SK-N-SH (cell line): ENCODE results near the gene TSHR. TPM values are rescaled to one million over a fixed set of nuclear protein-coding genes. Genes with fewer than 3 reads are reported as not detected.

Experiments used
- CTCF ChIA-PET: fragments of 300-600, 350-600 bp; formaldehyde crosslinking; extraction: SDS; loops from one replicate; lab custom pipeline; 2021; lab: Yijun Ruan, JAX
- POLR2A ChIA-PET: fragments of 350-600 bp; sonication (Branson Sonifier 250); formaldehyde crosslinking; extraction: SDS; loops from one replicate; lab custom pipeline; 2020; ENCODE audit warnings: antibody characterized with exemption, inconsistent platforms; lab: Yijun Ruan, JAX
- DNase-seq: peaks from one replicate; pipeline ENCODE4 v3.0.0; 2012
- H2AFZ ChIP-seq: fragments of 200-600 bp; sonication (generic); 2 replicates; pipeline ENCODE4 v1.8.1; 2016; ENCODE audit warnings: antibody characterized with exemption, mild to moderate bottlenecking, low read depth
- H3F3A ChIP-seq: fragments of 200-600 bp; sonication (generic); replicated peaks from 2 replicates; pipeline ENCODE3; 2016; ENCODE audit warnings: antibody characterized with exemption, mild to moderate bottlenecking; ENCODE audit not compliant: insufficient read depth
- H3K27ac ChIP-seq, 2 experiments: fragments of 200-500 bp in 1 of 2; fragments of 200-600 bp in 1 of 2; sonication (Bioruptor generic) in 1 of 2; sonication (generic), shearing (Covaris generic) in 1 of 2; 2 replicates each; pipeline versions ENCODE4 v1.5.1 to v1.6.1; 2014 to 2016; ENCODE audit warnings: low read depth in 2 of 2, inconsistent platforms in 1 of 2, low read length in 1 of 2, mild to moderate bottlenecking in 1 of 2, mixed read lengths in 1 of 2
- H3K27me3 ChIP-seq: fragments of 200-600 bp; sonication (generic), shearing (Covaris generic); 2 replicates; pipeline ENCODE4 v1.6.1; 2016; ENCODE audit warnings: mixed run types; ENCODE audit not compliant: insufficient read depth
- H3K36me3 ChIP-seq, 2 experiments: fragments of 200-500 bp in 1 of 2; fragments of 200-600 bp in 1 of 2; sonication (Bioruptor generic) in 1 of 2; sonication (generic) in 1 of 2; replicated peaks in 1 of 2; 2 replicates each; pipeline versions ENCODE3 to v1.5.1; 2014 to 2016; ENCODE audit warnings: low read length in 1 of 2, mild to moderate bottlenecking in 1 of 2; ENCODE audit not compliant: insufficient read depth in 2 of 2, control insufficient read depth in 1 of 2
- H3K4me1 ChIP-seq, 2 experiments: fragments of 200-500 bp in 1 of 2; fragments of 200-600 bp in 1 of 2; sonication (Bioruptor generic) in 1 of 2; sonication (generic), shearing (Covaris generic) in 1 of 2; 2 replicates each; pipeline versions ENCODE4 v1.5.1 to v1.6.1; 2014 to 2016; ENCODE audit warnings: low read depth in 1 of 2, low read length in 1 of 2, mixed run types in 1 of 2; ENCODE audit not compliant: insufficient read depth in 2 of 2, control insufficient read depth in 1 of 2
- H3K4me2 ChIP-seq: fragments of 200-600 bp; sonication (generic), shearing (Covaris generic); 2 replicates; pipeline ENCODE4 v1.6.1; 2017; ENCODE audit warnings: mixed run types
- H3K4me3 ChIP-seq, 2 experiments: fragments of 200-500 bp in 1 of 2; fragments of 200-600 bp in 1 of 2; sonication (Bioruptor generic) in 1 of 2; sonication (generic), shearing (Covaris generic) in 1 of 2; 2 replicates each; pipeline versions ENCODE4 v1.5.1 to v1.8.1; 2014 to 2016; ENCODE audit warnings: low read depth in 2 of 2, inconsistent platforms in 1 of 2, low read length in 1 of 2, mild to moderate bottlenecking in 1 of 2, mixed read lengths in 1 of 2, moderate library complexity in 1 of 2
- H3K79me2 ChIP-seq: fragments of 200-600 bp; sonication (generic); 2 replicates; pipeline ENCODE4 v1.8.1; 2017; ENCODE audit warnings: mild to moderate bottlenecking; ENCODE audit not compliant: insufficient read depth
- H3K9ac ChIP-seq: fragments of 200-600 bp; sonication (generic); 2 replicates; pipeline ENCODE4 v1.6.1; 2017; ENCODE audit warnings: mixed run types
- H3K9me2 ChIP-seq: fragments of 200-600 bp; sonication (generic); 2 replicates; pipeline ENCODE4 v1.6.1; 2017; ENCODE audit warnings: mixed run types
- H3K9me3 ChIP-seq: fragments of 200-600 bp; sonication (generic); 2 replicates; pipeline ENCODE4 v1.6.1; 2017; ENCODE audit warnings: mixed run types, mild to moderate bottlenecking, moderate library complexity
- H4K20me1 ChIP-seq: fragments of 200-600 bp; sonication (generic); 2 replicates; pipeline ENCODE4 v1.6.1; 2017; ENCODE audit warnings: mild to moderate bottlenecking, mixed run types; ENCODE audit not compliant: insufficient read depth
- EP300 ChIP-seq, 2 experiments: IDR thresholded peaks; 2 replicates each; pipeline versions ENCODE4 v1.4.0 to v1.6.1; 2012; ENCODE audit warnings: borderline replicate concordance in 1 of 2, low read depth in 1 of 2, low read length in 1 of 2
- FOSL2 ChIP-seq: IDR thresholded peaks from 2 replicates; pipeline ENCODE4 v1.4.0; 2012; ENCODE audit warnings: low read depth, mild to moderate bottlenecking, moderate library complexity, borderline replicate concordance
- FOXM1 ChIP-seq: IDR thresholded peaks from 2 replicates; pipeline ENCODE4 v1.4.0; 2012; ENCODE audit warnings: low read depth, mild to moderate bottlenecking
- GATA2 ChIP-seq: sonication (generic); formaldehyde crosslinking; IDR thresholded peaks from 2 replicates; pipeline ENCODE4 v1.5.0; 2020; ENCODE audit warnings: mild to moderate bottlenecking, missing genetic modification reagents
- JUND ChIP-seq: IDR thresholded peaks from 2 replicates; pipeline ENCODE4 v1.4.0; 2012
- POLR2AphosphoS5 ChIP-seq: IDR thresholded peaks from 2 replicates; pipeline ENCODE4 v1.6.1; 2012; ENCODE audit warnings: low read depth, low read length
- RAD21 ChIP-seq: IDR thresholded peaks from 2 replicates; pipeline ENCODE4 v1.6.1; 2012; ENCODE audit warnings: mild to moderate bottlenecking, low read length
- SIN3A ChIP-seq: IDR thresholded peaks from 2 replicates; pipeline ENCODE4 v1.6.1; 2012; ENCODE audit warnings: low read depth, mild to moderate bottlenecking, low read length, moderate library complexity, borderline replicate concordance
- SMC3 ChIP-seq: IDR thresholded peaks from 2 replicates; pipeline ENCODE4 v1.6.1; 2012; ENCODE audit warnings: low read depth, low read length, improper control_type of control experiment
- TAF1 ChIP-seq: IDR thresholded peaks from 2 replicates; pipeline ENCODE4 v1.6.1; 2012; ENCODE audit warnings: low read depth, mild to moderate bottlenecking, low read length, moderate library complexity, borderline replicate concordance
- TEAD4 ChIP-seq: IDR thresholded peaks from 2 replicates; pipeline ENCODE4 v1.4.0; 2012; ENCODE audit warnings: mild to moderate bottlenecking, borderline replicate concordance; ENCODE audit not compliant: insufficient read depth
- YY1 ChIP-seq: IDR thresholded peaks from 2 replicates; pipeline ENCODE4 v1.4.0; 2012; ENCODE audit warnings: low read depth, mild to moderate bottlenecking
- WGBS: methylation state at CpG from one replicate; pipeline ENCODE4 v1.1.6; 2017; ENCODE audit warnings: low lambda C conversion rate; 5-methylcytosine and 5-hydroxymethylcytosine counted together
- polyA plus RNA-seq, 3 experiments: library from polyadenylated mRNA; depleted of rRNA; stranded (reverse); fragments of >200 nt; gene quantifications; 2 replicates each; pipeline ENCODE4 v1.2.3, GENCODE V29; 2012
- TF ChIP-seq, protein P1 (sequence below): IDR thresholded peaks from 2 replicates; pipeline ENCODE4 v1.4.0; 2012; ENCODE audit warnings: low read depth
- TF ChIP-seq, protein P2 (sequence below): fragments of 200-600 bp; sonication (generic); IDR thresholded peaks from 2 replicates; pipeline ENCODE4 v1.6.1; 2017; ENCODE audit warnings: antibody characterized with exemption, mild to moderate bottlenecking, moderate library complexity
- TF ChIP-seq, protein P3 (sequence below): IDR thresholded peaks from 2 replicates; pipeline ENCODE4; 2012

TSHR gene
- polyA plus RNA-seq, 1 of the 3 experiments (the other 2 are of a cell fraction) = not detected

DNA sequence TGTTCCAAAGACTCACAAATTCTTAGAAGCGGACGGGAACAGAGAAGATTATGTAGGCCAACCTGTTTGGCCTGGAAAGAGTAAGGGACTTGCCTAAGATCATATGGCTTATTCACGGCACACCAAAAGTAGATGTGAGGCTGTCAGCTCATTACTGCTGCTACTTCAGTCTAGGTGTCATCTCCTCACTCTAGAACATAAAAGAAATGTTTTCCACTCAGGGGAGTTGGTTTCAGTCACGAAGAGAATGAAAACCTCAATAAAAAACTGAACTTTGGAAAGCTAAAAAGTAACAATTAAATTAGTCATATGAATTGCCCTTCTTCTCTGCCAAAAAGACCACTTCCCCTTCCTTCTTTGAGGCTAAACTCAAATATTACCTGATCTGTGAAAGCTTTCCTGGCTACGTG is 13.2 kb upstream of the TSHR start:
- peaks cover 0 to 8% of the 10 kb centered on the region in 2 experiments; a peak in 2 of 4 replicates for H3K4me1 ChIP-seq
- peak overlapping the region; percentile 61 for H3K9ac ChIP-seq
- no peaks in the 10 kb centered on the region for H3K9me2 ChIP-seq
- H3K79me2 ChIP-seq = peaks cover 16% of the 10 kb centered on the region
- ChIA-PET POLR2A (no interaction called here), CTCF (interaction anchor here (1.2 to 2.7 kb wide), 4 partner anchors 13 to 46 kb away, joined by 3 to 12 read pairs (median 4); partner anchors contain the start of gene TSHR)
- no peak for DNase-seq
- TF ChIP-seq, protein P1, sequence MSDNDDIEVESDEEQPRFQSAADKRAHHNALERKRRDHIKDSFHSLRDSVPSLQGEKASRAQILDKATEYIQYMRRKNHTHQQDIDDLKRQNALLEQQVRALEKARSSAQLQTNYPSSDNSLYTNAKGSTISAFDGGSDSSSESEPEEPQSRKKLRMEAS = no peak
- TF ChIP-seq GATA2 (no peak), JUND (no peak), EP300 (IDR thresholded peaks at IDR 0.05; ENCODE audit: borderline replicate concordance in 1 of 2, low read depth in 1 of 2, low read length in 1 of 2) (no peak), YY1 (no peak), FOSL2 (no peak), FOXM1 (no peak), TAF1 (no peak), POLR2AphosphoS5 (no peak), RAD21 (no peak), TEAD4 (no peak), SIN3A (no peak), SMC3 (no peak)
- TF ChIP-seq, protein P2, sequence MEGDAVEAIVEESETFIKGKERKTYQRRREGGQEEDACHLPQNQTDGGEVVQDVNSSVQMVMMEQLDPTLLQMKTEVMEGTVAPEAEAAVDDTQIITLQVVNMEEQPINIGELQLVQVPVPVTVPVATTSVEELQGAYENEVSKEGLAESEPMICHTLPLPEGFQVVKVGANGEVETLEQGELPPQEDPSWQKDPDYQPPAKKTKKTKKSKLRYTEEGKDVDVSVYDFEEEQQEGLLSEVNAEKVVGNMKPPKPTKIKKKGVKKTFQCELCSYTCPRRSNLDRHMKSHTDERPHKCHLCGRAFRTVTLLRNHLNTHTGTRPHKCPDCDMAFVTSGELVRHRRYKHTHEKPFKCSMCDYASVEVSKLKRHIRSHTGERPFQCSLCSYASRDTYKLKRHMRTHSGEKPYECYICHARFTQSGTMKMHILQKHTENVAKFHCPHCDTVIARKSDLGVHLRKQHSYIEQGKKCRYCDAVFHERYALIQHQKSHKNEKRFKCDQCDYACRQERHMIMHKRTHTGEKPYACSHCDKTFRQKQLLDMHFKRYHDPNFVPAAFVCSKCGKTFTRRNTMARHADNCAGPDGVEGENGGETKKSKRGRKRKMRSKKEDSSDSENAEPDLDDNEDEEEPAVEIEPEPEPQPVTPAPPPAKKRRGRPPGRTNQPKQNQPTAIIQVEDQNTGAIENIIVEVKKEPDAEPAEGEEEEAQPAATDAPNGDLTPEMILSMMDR = no peak
- TF ChIP-seq, protein P3, sequence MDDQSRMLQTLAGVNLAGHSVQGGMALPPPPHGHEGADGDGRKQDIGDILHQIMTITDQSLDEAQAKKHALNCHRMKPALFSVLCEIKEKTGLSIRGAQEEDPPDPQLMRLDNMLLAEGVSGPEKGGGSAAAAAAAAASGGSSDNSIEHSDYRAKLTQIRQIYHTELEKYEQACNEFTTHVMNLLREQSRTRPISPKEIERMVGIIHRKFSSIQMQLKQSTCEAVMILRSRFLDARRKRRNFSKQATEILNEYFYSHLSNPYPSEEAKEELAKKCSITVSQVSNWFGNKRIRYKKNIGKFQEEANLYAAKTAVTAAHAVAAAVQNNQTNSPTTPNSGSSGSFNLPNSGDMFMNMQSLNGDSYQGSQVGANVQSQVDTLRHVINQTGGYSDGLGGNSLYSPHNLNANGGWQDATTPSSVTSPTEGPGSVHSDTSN = no peak
- no peaks in the 10 kb centered on the region for H4K20me1 ChIP-seq
- peak overlapping the region; percentile 23 to 63; a peak in 1 of 4 replicates for H3K27ac ChIP-seq
- peak overlapping the region; percentile 67 for H3K4me2 ChIP-seq
- no peaks in the 10 kb centered on the region for H3K36me3 ChIP-seq
- peak overlapping the region; percentile 84 for H3K4me3 ChIP-seq
- no peaks in the 10 kb centered on the region for H3K9me3 ChIP-seq
- 41% methylated on average over 5 of the region's 5 CpGs for WGBS
- H2AFZ ChIP-seq = peak overlapping the region; percentile 99
- no peaks in the 10 kb centered on the region for H3F3A ChIP-seq
- H3K27me3 ChIP-seq = no peaks in the 10 kb centered on the region
